ENCODE measurements around the gene ETV5.

ETV5 gene

GRCh38 chr3:186057594-186057993, 51.3 kb downstream of the ETV5 start:
- no peak overlapping the region for H3K4me3 ChIP-seq (ENCODE audit: low read depth, low read length)
- no peak for DNase-seq (ENCODE audit: low read depth)
- TF ChIP-seq, protein P1, sequence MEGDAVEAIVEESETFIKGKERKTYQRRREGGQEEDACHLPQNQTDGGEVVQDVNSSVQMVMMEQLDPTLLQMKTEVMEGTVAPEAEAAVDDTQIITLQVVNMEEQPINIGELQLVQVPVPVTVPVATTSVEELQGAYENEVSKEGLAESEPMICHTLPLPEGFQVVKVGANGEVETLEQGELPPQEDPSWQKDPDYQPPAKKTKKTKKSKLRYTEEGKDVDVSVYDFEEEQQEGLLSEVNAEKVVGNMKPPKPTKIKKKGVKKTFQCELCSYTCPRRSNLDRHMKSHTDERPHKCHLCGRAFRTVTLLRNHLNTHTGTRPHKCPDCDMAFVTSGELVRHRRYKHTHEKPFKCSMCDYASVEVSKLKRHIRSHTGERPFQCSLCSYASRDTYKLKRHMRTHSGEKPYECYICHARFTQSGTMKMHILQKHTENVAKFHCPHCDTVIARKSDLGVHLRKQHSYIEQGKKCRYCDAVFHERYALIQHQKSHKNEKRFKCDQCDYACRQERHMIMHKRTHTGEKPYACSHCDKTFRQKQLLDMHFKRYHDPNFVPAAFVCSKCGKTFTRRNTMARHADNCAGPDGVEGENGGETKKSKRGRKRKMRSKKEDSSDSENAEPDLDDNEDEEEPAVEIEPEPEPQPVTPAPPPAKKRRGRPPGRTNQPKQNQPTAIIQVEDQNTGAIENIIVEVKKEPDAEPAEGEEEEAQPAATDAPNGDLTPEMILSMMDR (IDR thresholded peaks at IDR 0.05; ENCODE audit: insufficient read depth, low read depth, low read length, missing control alignments), result no peak

DNA sequence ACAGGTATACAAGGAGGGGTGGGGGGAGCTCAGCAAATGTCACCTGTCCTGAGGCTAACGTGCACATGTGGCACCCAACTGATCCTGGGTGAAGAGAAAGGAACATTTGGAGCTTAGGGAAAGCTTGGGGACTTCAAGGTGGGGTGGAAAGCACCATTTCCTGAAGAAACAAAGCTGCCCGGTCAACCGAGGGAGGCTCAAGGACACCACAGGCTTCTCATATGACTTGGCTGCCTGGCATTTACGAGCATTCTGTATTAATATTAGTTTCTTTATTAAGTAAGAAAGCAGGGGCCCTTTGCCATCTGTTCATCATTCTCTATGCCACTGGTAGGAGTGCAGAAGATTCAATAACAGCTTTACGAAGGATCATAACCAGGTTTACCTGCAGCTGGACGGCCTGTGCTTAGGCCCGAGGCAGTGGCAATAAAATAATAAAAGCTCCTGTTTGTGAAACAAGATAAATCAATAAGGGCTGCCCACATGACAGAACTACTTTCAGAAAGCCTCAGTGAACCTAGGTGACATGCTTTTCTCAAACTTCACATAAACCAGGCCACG, 54.0 kb downstream of the ETV5 start:
- H3K4me3 ChIP-seq (ENCODE audit: low read depth, low read length), result no peak overlapping the region
- TF ChIP-seq, protein P1 (IDR thresholded peaks at IDR 0.05; ENCODE audit: insufficient read depth, low read depth, low read length, missing control alignments), result no peak
- peak; percentile 25 for DNase-seq (ENCODE audit: low read depth)

DNA sequence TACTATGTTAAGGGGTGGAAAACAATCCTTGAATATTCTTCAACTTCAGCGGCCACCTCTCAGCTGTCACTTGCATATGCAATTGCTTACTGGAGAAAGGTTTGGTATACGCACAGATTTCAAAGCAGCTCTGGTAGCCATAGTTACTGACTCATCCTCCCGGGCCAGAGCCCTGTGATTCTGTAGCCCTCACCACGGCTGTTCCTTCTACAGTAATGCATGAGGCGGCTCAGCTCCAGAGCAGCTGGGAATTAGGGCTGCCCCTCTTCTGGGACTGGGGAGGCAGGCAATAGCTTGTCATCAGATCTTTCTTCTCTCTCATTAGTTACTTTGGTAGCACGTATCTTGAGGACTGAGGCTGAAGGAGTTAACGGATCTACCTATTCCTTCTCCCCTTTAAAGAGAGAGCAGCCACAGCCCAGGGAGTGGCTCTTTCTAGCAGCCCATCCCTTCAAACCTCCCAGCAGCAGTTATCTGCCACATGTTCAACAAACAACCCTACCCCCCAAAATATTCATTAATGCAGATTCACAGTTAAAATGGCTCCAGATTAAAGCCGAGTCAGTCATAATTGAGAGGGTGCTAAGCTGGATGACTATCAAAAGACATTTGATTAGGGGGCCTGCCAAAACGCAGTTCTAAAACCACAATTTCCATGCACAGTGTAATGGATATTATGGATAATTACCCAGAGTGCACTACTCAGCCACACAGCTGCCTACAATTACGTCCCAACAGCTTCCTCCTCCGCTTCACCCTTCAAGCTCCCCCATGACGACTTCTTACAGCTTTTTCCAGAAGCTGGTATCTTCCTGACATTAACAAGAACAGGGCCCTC, 54.7 kb downstream of the ETV5 start:
- no peak overlapping the region for H3K4me3 ChIP-seq (ENCODE audit: low read depth, low read length)
- no peak for DNase-seq (ENCODE audit: low read depth)
- TF ChIP-seq, protein P1 (IDR thresholded peaks at IDR 0.05; ENCODE audit: insufficient read depth, low read depth, low read length, missing control alignments), result no peak

DNA sequence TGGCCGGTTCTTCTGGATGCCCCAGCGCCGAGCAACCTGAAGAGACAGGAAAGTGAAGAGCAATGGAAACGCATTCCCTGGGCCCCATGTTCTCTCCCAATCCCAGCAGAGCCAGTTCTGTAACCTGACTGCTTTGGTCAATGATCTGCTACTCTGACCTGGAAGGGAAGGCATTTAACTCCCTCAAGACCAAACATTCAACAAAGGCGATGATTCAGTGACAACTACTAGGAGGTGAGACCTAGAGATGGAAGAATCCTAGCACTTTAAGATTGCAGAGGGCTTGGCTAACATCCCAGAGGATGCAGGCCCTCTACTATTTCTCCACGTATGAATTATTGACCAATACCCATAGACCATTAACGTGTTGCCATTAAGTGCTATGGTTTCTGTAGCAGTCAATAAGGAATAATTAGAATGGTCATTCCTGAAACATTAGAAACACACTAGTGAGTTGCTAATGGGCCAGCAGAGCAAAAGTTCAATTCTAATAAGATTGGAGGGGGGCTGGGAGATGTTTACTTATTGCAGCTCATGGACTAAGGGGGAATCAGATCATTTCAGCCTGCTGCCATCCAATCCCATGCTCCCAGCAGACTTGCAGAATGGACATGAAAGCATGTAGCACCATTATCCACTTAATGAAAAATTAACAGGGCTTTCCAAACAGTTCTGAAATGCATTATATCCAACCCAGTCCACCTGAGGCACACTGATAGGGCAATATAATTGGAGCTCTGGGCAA, 56.6 kb downstream of the ETV5 start:
- no peak overlapping the region for H3K4me3 ChIP-seq (ENCODE audit: low read depth, low read length)
- no peak for DNase-seq (ENCODE audit: low read depth)
- TF ChIP-seq, protein P1 (IDR thresholded peaks at IDR 0.05; ENCODE audit: insufficient read depth, low read depth, low read length, missing control alignments), result no peak

GRCh38 chr3:186049001-186049400, 59.9 kb downstream of the ETV5 start:
- no peak for DNase-seq (ENCODE audit: low read depth)
- TF ChIP-seq, protein P1 (IDR thresholded peaks at IDR 0.05; ENCODE audit: insufficient read depth, low read depth, low read length, missing control alignments), result no peak
- H3K4me3 ChIP-seq (ENCODE audit: low read depth, low read length), result no peak overlapping the region

DNA sequence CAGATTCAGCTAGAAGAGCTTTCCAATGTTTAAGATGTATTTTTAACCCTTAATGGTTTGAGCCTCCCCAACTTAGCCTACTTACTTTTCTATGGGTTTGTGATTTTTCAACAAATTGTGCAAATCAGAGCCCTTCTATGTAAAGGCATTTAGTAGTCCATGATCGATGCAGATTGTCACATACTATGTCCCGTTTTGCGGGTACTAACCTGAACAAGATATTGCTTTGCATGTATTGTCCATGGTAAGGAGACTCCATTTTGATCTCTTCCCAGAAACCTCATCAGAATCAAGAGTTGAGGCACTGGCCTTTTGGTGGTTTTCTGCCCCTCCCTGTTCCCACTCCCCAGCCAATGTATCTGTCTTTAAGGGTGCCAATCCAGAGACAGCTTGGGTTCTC, 60.8 kb downstream of the ETV5 start:
- TF ChIP-seq, protein P1 (IDR thresholded peaks at IDR 0.05; ENCODE audit: insufficient read depth, low read depth, low read length, missing control alignments), result no peak
- no peak overlapping the region for H3K4me3 ChIP-seq (ENCODE audit: low read depth, low read length)
- no peak for DNase-seq (ENCODE audit: low read depth)
